ENCODE data around the gene TENM3. TPM values are rescaled to one million over a fixed set of nuclear protein-coding genes. Genes with fewer than 3 reads are reported as not detected.
A peak's percentile ranks its signal among the peaks of the same experiment; 100 is the strongest.

Gene TENM3
- polyA plus RNA-seq, 4 donors, result 15.3 to 18.0 (median 17.9) TPM

DNA sequence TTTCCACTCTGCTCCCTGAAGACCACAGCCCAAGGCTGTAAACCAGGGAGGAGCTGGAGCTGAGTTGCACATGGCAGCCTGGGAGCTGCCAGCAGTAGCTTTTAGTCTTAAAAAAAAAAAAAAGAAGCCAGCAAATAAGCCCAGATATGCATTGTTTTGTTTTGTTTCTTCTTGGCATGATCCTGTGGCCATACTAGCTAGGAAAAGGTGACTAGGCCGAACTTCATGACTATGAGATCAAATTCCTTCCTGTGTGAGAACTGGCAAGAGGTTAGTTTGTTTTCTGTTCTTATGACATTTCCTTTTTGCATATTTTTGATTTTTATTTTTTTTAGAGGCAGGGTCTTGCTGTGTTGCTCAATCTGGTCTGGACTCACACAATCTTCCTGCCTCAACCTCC is 350.7 kb downstream of the TENM3 start:
- no peak for DNase-seq (ENCODE audit: low read depth in 4 of 4, low spot score in 3 of 4)

DNA sequence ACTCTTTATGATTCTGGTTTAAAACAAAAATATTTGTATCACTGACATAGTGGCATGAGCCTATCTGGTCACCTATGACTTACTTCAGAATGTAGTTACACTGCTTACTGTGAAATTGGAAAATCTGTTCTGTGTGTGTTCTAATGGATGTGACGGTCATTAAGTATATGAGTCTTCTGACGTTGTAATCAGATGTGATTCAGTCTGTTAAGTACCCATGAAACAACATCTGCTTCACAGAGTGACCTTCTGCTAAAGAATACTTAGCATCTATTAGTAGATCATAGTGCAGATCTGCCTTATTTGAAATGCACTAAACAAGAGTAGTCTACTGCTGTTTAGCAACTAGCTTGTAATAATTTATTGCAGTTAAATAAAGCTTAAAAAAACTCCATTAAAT is 356.9 kb downstream of the TENM3 start:
- no peak for DNase-seq (ENCODE audit: low read depth in 4 of 4, low spot score in 3 of 4)

DNA sequence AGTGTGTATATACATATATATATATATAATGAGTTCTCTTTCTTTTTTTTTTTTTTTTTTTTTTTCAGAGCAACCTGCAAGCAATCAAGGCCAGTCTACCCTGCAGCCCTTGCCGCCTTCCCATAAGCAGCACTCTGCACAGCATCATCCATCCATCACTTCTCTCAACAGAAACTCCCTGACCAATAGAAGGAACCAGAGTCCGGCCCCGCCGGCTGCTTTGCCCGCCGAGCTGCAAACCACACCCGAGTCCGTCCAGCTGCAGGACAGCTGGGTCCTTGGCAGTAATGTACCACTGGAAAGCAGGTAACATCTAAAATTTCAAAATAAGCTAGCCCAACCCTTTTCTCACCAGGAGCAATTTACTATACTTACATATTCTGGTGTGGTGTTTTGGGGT is 357.7 kb downstream of the TENM3 start:
- DNase-seq (ENCODE audit: low read depth in 4 of 4, low spot score in 3 of 4), result no peak

DNA sequence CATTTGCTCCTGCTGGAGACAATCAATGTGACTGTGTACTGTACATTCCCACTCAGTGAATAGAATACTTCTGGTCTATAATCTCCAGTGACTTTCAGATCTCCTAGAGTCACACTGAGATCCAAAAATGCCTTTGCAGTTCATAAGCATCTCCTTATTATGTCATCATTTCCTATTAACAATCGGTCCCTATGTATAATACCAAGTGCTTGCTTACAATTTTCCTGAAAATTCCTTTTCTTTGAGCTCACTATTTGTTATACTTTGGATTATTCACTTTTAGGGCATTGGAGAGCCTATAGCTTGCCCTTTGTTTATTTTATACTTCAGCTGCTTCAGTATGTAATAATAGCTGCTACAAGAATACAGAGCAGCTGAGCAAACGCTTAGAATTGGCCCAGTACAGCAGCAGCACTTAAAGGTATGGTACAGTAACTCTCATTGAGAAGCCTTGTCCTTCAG is 361.0 kb downstream of the TENM3 start:
- peak in 1 of 4 donors; percentile 2 for DNase-seq (ENCODE audit: low read depth in 4 of 4, low spot score in 3 of 4)

DNA sequence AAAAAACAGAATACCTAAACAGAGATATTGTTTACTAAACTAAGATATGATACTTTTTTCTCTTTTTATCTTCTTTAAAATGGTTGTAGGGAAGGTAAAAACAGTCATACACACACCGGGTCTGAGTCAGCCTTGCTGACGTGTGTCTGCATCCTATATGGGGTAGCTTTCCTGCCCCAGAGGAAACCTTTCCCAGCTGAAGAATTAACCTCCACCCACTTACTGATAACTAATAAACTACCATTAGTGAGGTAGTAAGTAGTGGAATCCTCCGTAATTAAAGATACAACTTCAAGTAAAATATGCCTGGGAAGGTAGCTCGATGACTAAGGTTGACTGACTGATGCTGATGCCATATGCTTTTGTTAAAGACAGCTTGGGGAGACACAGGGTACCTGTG is 361.8 kb downstream of the TENM3 start:
- DNase-seq (ENCODE audit: low read depth in 4 of 4, low spot score in 3 of 4), result no peak

DNA sequence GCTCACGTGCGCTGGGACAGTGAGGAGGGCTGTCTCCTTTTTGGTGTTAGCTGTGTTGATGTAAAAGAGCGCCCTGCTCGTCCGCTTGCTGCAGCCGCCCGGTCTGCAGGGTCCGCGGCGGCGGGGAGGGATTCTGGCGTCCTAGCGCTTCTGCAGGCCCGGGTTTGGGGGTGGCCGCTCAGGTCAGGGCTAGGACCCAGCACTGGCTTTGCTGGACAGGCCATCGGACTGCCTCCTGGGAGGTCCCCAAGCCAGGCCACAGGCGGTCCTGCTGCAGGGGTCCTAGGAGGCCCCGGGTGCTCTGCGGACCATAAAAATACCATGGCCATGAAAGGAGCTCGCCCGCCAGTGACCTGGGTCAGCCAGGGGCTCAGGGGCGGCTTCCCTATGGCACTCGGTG is 365.3 kb downstream of the TENM3 start:
- no peak for DNase-seq (ENCODE audit: low read depth in 4 of 4, low spot score in 3 of 4)

DNA sequence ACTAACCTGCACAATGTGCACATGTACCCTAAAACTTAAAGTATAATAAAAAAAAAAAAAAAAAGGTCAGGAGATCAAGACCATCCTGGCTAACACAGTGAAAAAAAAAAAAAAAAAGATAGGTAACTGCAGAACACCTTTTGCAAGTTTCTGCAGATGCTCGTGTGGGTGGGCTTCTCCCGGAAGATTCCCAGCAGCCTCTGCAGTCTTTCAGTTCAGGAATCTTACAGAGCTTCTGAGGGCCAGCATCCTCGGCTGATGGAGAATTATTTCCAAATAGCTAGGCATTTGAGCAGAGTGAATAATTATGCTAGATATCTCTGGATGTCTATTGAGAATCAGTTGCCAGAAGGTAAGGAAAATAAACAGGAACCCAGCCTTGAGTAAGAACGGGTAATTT is 373.3 kb downstream of the TENM3 start:
- no peak for DNase-seq (ENCODE audit: low read depth in 4 of 4, low spot score in 3 of 4)

DNA sequence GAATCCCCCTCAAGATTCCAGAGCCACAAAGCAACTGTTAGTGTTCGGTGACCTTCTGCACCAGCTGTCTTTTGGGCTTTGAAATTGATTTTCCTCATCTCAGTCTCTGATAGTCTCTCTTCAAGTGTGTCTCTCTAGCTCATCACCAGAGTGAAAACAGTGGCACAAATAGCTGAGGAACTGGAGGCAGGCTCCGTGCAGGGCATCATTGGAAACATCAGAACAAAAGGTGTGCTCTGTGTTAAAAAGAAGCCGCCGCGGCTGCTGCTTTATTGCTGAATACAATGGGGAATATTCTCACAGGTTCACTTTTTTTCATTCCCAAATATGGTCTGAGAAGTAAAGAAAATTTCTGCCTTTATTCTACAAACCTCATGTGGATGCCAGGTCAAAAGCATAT is 376.5 kb downstream of the TENM3 start:
- no peak for DNase-seq (ENCODE audit: low read depth in 4 of 4, low spot score in 3 of 4)

DNA sequence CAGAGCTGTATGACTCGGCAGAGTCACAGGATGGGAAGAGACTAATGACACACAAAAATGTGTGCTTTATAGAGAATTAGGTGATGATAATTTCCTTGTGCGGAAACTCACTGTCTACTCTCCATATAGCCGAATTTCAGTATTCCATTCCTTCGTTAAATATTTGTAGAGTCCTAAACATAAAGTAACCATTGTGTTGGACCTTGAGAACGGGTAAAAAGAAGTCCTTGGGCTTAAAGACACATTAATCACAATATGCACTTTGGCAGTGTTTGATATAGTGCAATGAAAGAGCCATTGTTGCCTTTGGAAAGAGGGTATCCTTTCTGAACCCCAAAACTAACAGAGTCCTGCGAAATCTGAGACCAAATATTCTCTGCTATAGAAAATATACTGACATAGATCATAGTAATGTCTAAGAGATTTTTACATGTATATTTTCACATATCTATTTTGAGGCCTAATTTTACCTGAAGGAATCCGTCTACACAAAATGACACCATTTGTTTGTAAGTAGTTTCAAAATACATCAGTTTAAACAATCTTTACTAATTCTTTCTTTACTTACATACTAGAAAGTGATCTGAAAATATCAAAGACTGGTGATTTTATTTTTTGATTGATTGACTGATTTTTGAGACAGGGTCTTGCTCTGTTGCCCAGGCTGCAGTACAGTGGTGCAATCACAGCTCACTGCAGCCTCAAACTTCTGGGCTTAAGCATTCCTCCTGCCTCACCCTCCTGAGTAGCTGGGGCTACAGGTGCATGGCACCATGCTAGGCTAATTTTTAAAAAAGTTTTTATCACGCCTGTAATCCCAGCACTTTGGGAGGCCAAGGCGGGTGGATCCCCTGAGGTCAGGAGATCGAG is 377.1 kb downstream of the TENM3 start:
- no peak for DNase-seq (ENCODE audit: low read depth in 4 of 4, low spot score in 3 of 4)

DNA sequence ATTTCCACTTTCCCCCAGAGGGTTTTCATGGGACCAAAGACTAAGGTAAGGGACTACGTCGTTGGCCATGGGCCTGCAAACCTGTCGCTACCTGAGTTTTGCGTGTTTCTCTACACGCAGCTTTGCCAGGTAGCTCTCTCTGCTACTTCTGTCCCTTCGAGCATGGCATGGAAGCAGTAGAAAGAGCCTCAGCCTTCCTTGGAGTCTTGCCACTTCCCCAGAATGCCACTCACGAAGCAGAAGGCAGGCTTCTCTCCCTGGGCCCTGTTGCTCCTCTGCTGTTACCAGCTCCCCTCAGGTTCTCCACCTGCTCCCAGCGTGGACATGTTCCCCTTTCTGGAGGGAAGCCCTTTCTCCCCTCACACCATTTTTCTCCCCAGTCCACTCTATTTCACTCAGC is 381.1 kb downstream of the TENM3 start:
- DNase-seq (ENCODE audit: low read depth in 4 of 4, low spot score in 3 of 4), result no peak

DNA sequence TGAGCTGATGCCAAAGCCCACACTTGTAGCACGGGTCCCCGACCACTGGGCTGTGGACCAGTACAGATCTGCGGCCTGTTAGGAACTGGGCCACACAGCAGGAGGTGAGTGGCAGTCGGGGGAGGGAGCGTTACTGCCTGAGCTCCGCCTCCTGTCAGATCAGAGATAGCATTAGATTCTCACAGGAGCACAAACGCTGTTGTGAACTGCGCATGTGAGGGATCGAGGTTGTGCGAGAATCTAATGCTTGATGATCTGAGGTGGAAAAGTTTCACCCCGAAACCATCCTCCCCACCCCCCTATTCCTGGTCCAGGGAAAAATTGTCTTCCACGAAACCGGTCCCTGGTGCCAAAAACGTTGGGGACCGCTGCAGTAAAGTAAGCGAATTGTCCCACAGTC is 382.0 kb downstream of the TENM3 start:
- no peak for DNase-seq (ENCODE audit: low read depth in 4 of 4, low spot score in 3 of 4)

DNA sequence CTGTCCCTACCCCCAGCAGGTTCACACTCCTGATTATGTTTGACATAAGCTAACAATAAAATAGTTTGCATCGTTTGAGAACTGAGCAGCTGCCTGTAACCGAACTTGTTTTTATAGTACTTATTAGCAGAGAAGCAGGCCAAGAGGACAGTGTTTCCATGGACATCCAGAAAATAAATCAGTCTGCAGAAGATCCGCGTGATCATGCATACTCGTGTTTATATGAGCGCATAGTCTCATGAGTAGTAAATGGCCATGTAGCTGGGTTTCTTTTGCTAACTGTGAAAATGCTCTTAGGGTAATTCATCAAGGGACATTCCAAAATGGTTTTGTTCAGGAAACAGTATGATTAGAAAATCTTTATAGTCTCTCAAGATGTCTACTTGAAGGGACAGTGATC is 384.8 kb downstream of the TENM3 start:
- DNase-seq (ENCODE audit: low read depth in 4 of 4, low spot score in 3 of 4), result no peak

DNA sequence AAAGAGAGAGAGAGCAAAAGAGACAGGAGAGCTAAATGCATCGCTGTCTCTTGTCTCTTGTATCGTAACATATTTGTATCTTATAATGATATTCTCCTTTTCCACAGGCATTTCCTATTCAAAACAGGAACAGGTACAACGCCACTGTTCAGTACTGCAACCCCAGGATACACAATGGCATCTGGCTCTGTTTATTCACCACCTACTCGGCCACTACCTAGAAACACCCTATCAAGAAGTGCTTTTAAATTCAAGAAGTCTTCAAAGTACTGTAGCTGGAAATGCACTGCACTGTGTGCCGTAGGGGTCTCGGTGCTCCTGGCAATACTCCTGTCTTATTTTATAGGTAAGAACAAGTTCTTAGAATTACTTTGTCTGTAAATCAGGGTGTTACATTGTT is 385.3 kb downstream of the TENM3 start:
- no peak for DNase-seq (ENCODE audit: low read depth in 4 of 4, low spot score in 3 of 4)

DNA sequence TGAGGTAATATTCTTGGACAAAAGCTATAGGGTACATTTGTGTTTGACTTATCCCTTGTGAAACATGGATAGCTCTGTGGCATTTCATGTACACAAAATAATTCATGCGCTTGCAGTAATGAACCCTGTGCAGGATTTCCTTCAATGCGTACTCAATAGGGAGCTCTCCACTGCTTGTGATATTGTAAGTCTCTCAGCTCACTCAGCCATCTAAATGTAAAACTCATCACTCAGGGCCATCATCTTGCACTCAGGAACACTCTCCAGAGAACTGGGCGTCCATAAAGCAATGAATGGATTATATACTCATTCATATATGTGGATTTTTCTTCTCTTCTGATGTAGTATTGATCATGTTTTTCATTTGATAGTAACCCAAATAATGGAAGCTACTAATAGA is 385.9 kb downstream of the TENM3 start:
- DNase-seq (ENCODE audit: low read depth in 4 of 4, low spot score in 3 of 4), result no peak

DNA sequence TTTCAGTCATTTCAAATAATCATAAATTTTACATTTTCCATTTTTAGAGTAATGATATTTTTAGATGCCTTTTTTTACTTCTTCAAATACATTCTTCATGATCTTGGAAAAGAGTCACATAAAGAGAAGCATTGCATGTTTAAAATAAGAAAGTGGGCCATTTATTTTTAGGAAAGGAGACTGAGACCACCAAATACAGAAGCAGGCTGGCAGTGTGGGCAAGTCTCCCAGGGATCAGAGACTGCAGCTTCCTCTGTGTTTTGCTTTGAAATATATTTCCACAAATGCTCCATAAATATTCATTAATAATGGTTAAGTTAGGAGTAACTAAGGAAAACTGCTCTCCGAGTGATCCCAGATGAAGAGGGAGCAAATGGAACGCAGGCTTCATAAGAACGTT is 397.3 kb downstream of the TENM3 start:
- DNase-seq (ENCODE audit: low read depth in 4 of 4, low spot score in 3 of 4), result no peak

DNA sequence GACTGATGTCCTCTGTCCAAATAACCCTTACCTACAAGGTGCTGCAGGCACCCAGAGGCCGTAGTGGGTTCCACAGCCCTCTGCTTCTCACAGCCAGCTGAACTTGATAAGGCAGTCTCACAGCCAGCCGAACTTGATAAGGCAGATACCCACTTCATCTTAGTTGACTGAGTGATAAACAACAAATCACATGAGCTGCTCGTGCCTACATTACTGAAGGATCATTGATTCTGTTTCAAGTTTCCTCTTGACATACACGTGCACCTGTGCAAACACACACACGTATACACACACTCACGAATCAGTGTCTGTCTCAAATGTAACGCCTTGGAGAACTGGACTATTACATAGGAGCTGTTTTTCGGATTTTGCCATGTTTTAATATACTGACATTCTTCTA is 397.7 kb downstream of the TENM3 start:
- no peak for DNase-seq (ENCODE audit: low read depth in 4 of 4, low spot score in 3 of 4)

DNA sequence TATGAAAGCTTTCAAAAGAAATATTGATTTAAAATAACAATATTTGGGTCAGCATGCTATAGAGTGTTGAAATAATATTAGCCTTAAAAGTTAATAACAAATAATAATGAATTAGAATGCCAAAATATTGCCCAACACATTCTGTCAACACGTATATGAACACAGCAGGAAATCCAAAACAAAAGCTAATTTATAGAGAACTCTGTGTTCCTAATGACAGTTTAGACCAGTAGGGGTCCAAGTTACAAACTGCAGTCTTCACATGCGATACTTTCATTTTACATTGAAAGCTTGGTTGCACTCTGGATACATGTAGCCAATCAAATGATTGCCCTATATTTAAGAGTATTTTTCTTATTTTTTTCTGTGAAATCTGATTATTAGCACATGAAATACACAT is 399.6 kb downstream of the TENM3 start:
- DNase-seq (ENCODE audit: low read depth in 4 of 4, low spot score in 3 of 4), result no peak

DNA sequence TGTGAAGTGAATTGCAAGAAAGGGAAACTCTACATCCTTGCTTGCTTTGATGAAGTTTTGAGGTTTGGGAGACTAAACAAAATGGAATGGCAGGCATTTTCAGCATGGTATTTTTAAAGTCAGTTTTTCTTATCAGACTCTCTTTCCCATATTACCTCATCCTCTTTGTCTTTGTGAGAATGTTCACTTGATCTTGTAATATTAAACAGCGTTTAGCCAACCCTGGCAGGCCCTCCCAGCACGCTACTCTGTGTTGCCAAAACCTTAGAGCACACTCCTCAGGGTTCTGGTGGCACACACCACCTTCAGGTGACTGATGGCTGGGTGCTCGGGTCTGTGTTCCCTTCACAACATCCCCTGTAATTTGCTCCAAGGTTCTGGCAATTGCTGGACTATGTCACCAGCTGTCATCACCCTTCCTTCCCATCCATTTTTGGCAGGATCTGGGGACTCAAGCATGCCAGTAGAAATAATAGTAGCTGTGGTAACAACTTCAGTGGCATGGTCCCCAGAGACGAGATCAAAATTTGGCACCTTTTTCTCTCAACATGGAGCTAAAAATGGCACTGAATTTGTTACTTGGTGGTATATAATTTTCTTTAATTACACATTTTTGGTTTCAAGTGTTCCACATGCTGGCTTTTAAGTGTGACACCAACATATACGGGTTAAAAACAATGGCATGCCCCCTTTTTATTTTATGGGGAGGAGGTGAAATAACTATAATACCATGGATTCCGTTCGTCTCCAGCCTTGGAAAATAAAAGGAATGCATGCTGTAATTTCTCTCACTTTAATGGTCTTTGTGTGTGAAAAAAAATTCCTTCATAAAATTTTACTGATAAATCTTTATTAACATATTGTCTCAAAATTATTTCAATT is 400.8 kb downstream of the TENM3 start:
- no peak for DNase-seq (ENCODE audit: low read depth in 4 of 4, low spot score in 3 of 4)

DNA sequence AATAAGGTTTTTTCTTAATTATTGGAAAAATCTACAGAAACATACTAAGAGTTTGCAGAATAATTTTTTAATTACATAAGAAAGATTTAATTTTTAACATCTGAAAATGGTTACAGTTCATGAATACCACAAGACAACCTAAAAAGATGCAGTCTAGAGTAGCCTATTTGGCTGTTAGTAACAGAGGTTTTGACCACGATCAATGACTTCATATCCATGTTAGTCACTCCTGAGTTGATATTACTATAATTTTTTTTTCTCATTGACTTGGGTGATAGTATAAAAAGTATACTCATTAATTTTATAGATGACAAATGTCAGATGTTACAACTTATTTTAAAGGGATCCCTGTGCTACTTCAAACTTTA is 401.5 kb downstream of the TENM3 start:
- no peak for DNase-seq (ENCODE audit: low read depth in 4 of 4, low spot score in 3 of 4)

DNA sequence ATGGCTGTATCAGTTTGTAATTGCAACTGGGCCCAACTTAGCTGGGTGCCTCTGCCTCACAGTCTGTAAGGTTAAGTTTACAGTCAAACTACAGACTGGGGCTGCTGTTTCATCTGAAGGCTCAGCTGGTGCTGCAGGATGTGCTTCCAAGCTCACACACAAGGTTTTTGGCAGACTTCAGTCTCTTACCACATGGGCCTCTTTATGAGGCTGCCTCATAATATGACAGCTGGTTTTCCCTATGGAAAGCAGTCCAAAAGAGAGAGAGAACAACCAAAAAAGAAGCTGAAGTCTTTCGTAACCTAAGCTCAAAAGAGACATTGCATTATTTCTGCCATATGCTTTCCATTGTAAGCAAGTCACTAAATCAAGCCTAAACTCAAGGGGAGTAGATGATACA is 402.3 kb downstream of the TENM3 start:
- no peak for DNase-seq (ENCODE audit: low read depth in 4 of 4, low spot score in 3 of 4)

DNA sequence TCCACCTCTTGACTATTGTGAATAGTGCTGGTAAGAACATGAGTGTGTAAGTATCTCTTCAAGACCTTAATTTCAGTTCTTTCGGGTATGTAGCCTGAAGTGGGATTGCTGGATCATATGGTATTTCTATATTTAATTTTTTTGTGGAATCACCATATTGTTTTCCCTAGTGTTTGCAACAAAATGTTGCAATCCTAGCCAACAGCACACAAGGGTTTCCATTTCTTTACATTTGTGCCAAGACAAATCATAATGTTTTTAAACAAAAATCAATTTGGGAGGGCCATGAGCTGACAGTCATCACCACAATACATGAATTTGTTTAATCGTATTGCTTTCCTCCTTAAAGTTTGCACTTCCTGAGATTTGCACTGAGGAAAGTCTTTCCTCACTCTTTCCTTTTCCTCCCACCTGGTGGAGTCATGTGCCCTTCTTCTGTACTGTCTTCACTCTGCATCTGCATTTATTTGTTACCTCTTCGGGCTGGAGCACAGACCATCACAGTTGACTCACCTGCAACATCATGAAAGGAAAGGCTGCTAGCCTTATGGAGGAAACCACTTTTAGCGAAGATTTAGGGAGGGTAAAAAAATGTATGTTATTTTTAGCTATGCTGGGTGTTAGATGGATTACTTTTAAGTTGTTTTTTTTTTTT is 404.6 kb downstream of the TENM3 start:
- no peak for DNase-seq (ENCODE audit: low read depth in 4 of 4, low spot score in 3 of 4)

Data from right renal pelvis (tissue), 4 donors.